ENCODE results near the gene SLC6A17.

The SLC6A17 gene

GRCh38 chr1:110243146-110243545 lies 92.9 kb downstream of the SLC6A17 start:
- no peak for DNase-seq

GRCh38 chr1:110243574-110243973 lies 93.3 kb downstream of the SLC6A17 start:
- DNase-seq, result no peak

- no peak for DNase-seq
Observed at GRCh38 chr1:110245876-110246620, 95.8 kb downstream of the SLC6A17 start.

- no peak for DNase-seq
Observed at GRCh38 chr1:110248746-110249145, 98.5 kb downstream of the SLC6A17 start.

GRCh38 chr1:110249256-110249655 lies 99.0 kb downstream of the SLC6A17 start:
- no peak for DNase-seq

- DNase-seq, result no peak
Observed at GRCh38 chr1:110250008-110250407, 99.7 kb downstream of the SLC6A17 start.

GRCh38 chr1:110250749-110251148 lies 100.5 kb downstream of the SLC6A17 start:
- DNase-seq, result no peak

Measured in stimulated activated CD4-positive, alpha-beta T cell treated with anti-CD3 and anti-CD28 coated beads, Interleukin-4, amount 100 ng/mL, for 4 hours (primary cell).